Measurements from ENCODE around the gene KCNK4. TPM values are rescaled to one million over a fixed set of nuclear protein-coding genes. Genes with fewer than 3 reads are reported as not detected.

Gene KCNK4
- total RNA-seq, 1 experiment from 2014 or later, result 0.26 TPM

- Histone ChIP-seq H3K36me3 (ENCODE audit: insufficient read depth, low read length, poor library complexity, severe bottlenecking) (peaks cover 54% of the 10 kb centered on the region), H3K4me3 (ENCODE audit: low read depth, low read length, poor library complexity, severe bottlenecking) (no peak overlapping the region), H3K27ac (ENCODE audit: low read depth, low read length, poor library complexity, severe bottlenecking) (no peak overlapping the region), H3K27me3 (replicated peaks; ENCODE audit: insufficient read depth, low read depth, low read length, poor library complexity) (no peaks in the 10 kb centered on the region), H3K4me1 (ENCODE audit: insufficient read depth, low read length, poor library complexity, severe bottlenecking) (peaks cover 4% of the 10 kb centered on the region), H3K9me3 (ENCODE audit: low read depth, low read length, poor library complexity, severe bottlenecking) (no peaks in the 10 kb centered on the region)
- no TSS peak for BruUV-seq (replicated peaks)
- CTCF ChIA-PET, result no interaction called here
- intact Hi-C loops (cut with micrococcal nuclease; ENCODE audit: unreplicated experiment), result no loop called here
- DNase-seq (ENCODE audit: low spot score), result no peak
- TF ChIP-seq EZH2 (IDR thresholded peaks at IDR 0.05; ENCODE audit: borderline replicate concordance, low read depth, low read length, poor library complexity, severe bottlenecking) (no peak), CTCF (conservative IDR thresholded peaks at IDR 0.05; ENCODE audit: low read depth, low read length) (no peak)
- POLR2A ChIA-PET (ENCODE audit: low non-redundant PET), result interaction anchor here (0.5 kb wide), 1 partner anchor 92 kb away, joined by 4 read pairs; no protein-coding TSS in a partner anchor
Measured at GRCh38 chr11:64256300-64256699, 34.8 kb upstream of the KCNK4 start.

- TF ChIP-seq CTCF (conservative IDR thresholded peaks at IDR 0.05; ENCODE audit: low read depth, low read length), result no peak
- TF ChIP-seq EZH2 (IDR thresholded peaks at IDR 0.05; ENCODE audit: borderline replicate concordance, low read depth, low read length, poor library complexity, severe bottlenecking), result no peak
- H3K9me3 ChIP-seq (ENCODE audit: low read depth, low read length, poor library complexity, severe bottlenecking), result no peaks in the 10 kb centered on the region
- no peak overlapping the region for H3K27ac ChIP-seq (ENCODE audit: low read depth, low read length, poor library complexity, severe bottlenecking)
- no TSS peak for BruUV-seq (replicated peaks)
- intact Hi-C loops (cut with micrococcal nuclease; ENCODE audit: unreplicated experiment), result no loop called here
- H3K36me3 ChIP-seq (ENCODE audit: insufficient read depth, low read length, poor library complexity, severe bottlenecking), result peaks cover 72% of the 10 kb centered on the region
- H3K4me1 ChIP-seq (ENCODE audit: insufficient read depth, low read length, poor library complexity, severe bottlenecking), result no peaks in the 10 kb centered on the region
- H3K27me3 ChIP-seq (replicated peaks; ENCODE audit: insufficient read depth, low read depth, low read length, poor library complexity), result no peaks in the 10 kb centered on the region
- POLR2A ChIA-PET (ENCODE audit: low non-redundant PET), result no interaction called here
- DNase-seq (ENCODE audit: low spot score), result no peak
- CTCF ChIA-PET, result no interaction called here
- H3K4me3 ChIP-seq (ENCODE audit: low read depth, low read length, poor library complexity, severe bottlenecking), result no peak overlapping the region
Measured at GRCh38 chr11:64258356-64258755, 32.7 kb upstream of the KCNK4 start.

GRCh38 chr11:64258946-64259532, 32.1 kb upstream of the KCNK4 start:
- Histone ChIP-seq H3K9me3 (ENCODE audit: low read depth, low read length, poor library complexity, severe bottlenecking) (no peaks in the 10 kb centered on the region), H3K36me3 (ENCODE audit: insufficient read depth, low read length, poor library complexity, severe bottlenecking) (peaks cover 79% of the 10 kb centered on the region), H3K27me3 (replicated peaks; ENCODE audit: insufficient read depth, low read depth, low read length, poor library complexity) (no peaks in the 10 kb centered on the region), H3K4me1 (ENCODE audit: insufficient read depth, low read length, poor library complexity, severe bottlenecking) (no peaks in the 10 kb centered on the region), H3K27ac (ENCODE audit: low read depth, low read length, poor library complexity, severe bottlenecking) (no peak overlapping the region), H3K4me3 (ENCODE audit: low read depth, low read length, poor library complexity, severe bottlenecking) (no peak overlapping the region)
- ChIA-PET POLR2A (ENCODE audit: low non-redundant PET) (no interaction called here), CTCF (no interaction called here)
- BruUV-seq (replicated peaks), result no TSS peak
- TF ChIP-seq CTCF (conservative IDR thresholded peaks at IDR 0.05; ENCODE audit: low read depth, low read length), result no peak
- no peak for TF ChIP-seq EZH2 (IDR thresholded peaks at IDR 0.05; ENCODE audit: borderline replicate concordance, low read depth, low read length, poor library complexity, severe bottlenecking)
- intact Hi-C loops (cut with micrococcal nuclease; ENCODE audit: unreplicated experiment), result no loop called here
- DNase-seq (ENCODE audit: low spot score), result no peak

All from A673 (cell line).